Embryonic facial prominence (tissue), 1 donor: ENCODE results near the gene RBM22.

Source experiments
- DNase-seq: peaks from one replicate; pipeline ENCODE4 v3.0.0-alpha.2; 2016; ENCODE audit errors: extremely low spot score

RBM22 gene

GRCh38 chr5:150672237-150672883 lies 28.5 kb downstream of the RBM22 start:
- DNase-seq: no peak

DNA sequence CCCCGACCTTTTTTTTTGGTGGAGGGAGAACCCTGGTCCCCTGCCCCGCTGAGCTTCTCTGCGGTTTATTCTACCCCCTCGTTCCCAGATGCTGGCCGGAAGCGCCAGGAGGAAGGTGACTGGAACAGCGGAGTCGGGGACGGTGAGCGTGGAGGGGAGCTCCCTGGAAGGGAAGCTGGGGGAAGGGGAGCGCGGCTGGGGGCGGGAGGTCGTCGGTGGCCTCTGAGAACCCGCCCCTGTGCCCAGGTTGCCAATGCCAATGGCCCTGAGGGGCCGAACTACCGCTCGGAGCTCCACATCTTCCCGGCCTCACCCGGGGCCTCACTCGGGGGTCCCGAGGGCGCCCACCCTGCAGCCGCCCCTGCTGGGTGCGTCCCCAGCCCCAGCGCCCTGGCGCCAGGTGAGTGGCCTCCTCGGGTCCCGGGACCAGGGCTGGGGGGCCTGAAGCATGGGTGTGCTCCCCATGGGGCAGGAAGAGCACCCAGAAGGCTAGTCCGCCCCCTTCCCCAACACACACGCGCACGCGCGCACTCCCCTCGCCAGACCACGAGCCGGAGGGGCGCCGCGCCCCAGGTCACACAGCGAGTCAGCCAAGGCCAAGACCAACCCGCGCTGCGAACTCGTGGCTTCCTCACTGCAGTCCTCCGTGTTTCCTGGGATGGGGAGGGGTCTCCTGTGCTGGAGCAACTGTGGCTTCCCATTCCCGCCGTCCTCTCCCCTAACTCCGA lies 29.2 kb downstream of the RBM22 start:
- DNase-seq: no peak

- no peak for DNase-seq
These were observed 29.9 kb downstream of the RBM22 start for GRCh38 chr5:150670948-150671310.

GRCh38 chr5:150670275-150670947 lies 30.5 kb downstream of the RBM22 start:
- no peak for DNase-seq

- no peak for DNase-seq
These were observed 35.8 kb downstream of the RBM22 start for GRCh38 chr5:150665044-150665443.

DNA sequence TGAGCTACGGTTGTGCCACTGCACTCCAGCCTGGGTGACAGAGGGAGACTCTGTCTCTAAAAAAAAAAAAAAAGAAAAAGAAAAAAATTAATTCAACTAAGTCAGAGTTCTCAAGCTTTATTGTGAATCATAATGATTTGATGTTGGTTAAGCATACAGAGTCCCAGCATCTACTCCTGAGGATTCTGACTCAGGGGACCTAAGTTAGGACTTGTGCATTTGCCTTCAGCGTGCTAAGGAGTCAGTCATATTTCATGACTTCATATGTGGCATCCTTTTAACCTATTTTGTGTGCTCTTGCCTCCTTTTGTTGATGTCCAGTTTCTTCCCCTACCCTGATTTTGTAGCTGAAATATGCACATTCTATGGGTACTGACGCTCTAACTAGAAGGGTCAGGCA lies 36.9 kb downstream of the RBM22 start:
- DNase-seq: no peak

DNA sequence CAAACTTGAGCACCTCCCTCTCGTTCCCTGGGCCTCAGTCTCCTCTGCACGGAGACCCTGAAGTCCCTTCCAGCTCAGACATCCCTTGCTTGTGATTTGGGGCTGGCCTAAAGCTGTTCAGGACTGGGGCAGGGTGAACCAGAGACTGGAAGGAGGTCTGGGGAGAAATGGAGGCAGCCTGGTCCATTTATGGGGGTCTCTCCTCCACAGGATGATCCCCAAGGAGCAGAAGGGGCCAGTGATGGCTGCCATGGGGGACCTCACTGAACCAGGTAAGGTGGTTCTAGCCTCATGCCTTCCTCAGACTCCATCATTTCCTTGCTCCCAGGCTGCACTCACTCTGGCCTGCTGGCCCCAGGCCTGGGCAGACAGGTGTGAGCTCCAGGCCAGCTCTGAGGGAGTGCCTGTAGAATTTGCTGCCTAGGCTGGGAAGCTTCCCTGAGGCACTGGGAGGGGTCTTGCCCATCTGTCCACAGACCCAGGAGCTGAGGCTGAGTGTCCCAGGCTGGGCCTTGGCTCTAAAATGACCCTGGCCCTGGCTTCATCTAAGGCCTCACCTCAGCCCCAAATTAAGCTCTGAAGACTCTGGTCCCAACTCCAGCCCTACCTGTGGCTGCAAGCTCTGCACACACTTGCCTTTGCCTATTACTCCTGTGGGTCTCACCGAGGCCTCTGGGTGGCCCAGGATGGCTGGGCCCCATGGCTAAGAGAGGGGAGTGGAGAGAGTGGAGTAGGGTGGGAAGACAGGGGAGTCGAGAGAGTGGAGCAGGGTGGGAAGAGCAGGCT lies 37.9 kb downstream of the RBM22 start:
- no peak for DNase-seq

- DNase-seq: no peak
These were observed 38.9 kb downstream of the RBM22 start for GRCh38 chr5:150661821-150662596.

DNA sequence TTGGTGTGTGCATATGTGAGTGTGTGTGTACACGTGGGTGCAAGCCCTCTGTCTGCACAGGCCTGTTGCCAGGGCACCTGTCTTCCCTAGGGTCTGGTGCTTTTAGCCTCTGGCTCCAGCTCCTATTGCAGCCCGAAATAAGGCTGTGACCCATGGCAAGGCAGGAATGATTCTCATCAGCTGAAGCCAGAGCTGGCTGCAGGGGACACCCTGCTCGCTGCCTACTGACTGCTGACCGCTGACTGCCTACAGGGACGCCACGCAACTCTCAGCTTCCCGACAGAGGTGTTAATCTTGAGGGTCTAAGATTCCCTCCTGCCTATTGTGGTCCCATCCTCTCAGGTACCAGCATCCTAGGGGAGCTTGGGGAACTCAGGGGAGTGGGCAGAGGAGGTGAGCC lies 39.8 kb downstream of the RBM22 start, which contains the start of gene MYOZ3:
TSS of gene MYOZ3 (plus strand) at position 166 of the 400 bp plus-strand sequence. CDS start 1,691 bp downstream, outside the sequence.
- DNase-seq: no peak

GRCh38 chr5:150660108-150660831 lies 40.6 kb downstream of the RBM22 start:
- DNase-seq: no peak

DNA sequence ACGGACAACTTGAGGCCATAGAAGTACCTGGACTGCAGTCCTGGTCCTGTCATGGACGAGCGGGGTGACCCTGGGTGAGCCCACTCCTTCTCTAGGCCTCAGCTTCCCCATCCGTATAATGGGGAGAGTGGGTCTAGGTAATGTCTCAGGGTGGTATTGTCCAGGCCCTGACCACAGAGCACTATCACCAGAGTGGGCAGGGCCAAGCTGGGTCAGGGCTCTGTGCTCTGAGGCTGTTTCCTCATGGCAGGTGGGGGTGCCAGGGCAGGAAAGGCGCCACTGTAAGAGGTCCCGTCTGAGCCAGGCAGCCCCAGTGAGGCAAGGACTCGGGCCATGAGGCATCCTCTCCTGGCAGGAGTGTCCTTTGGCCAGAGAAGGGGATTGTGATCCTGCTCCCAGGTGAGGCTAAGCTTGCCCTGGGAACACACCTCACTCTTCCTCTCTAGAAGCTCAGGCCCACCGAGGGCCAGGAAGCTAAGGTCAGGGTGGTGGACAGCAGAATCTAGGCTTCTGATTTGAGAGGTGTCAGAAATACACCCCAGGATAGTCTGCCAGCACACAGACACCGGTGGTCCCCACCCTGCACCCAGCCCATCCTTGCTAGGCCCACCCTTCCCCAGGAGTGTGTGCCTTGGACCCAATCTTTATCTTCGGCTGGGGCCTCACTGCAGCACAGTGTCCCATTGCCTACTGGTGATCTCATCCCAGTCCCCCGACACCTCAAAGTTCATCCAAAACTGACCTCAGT lies 41.3 kb downstream of the RBM22 start:
- DNase-seq: no peak

- no peak for DNase-seq
These were observed 42.1 kb downstream of the RBM22 start for GRCh38 chr5:150658699-150659265.

GRCh38 chr5:150658121-150658520 lies 42.7 kb downstream of the RBM22 start:
- no peak for DNase-seq

GRCh38 chr5:150656191-150657132 lies 44.4 kb downstream of the RBM22 start:
- peak; percentile 68 for DNase-seq

DNA sequence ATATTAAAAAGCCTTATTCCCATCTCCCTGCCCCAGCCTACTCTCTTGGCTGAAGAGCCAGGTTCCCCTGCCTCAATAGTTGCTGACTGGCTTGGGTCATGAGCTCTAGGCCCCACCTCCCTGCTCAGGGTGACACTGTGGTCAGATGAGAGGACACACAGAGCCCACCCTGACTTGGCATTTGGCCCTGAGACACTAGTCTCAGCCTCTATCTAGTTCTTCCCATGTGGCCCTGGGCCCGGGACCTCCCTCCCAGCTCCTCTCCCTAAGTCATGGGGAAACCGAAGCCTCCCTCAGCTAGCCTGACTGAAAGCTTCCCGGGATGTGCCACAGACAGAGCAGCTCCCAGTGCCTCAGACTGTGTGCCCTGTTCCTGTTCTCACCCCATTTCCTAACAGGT lies 45.6 kb downstream of the RBM22 start:
- DNase-seq: no peak

- DNase-seq: no peak
These were observed 46.9 kb downstream of the RBM22 start for GRCh38 chr5:150653762-150654556.

- no peak for DNase-seq
These were observed 47.6 kb downstream of the RBM22 start for GRCh38 chr5:150653145-150653761.
